Left forelimb (tissue), 1 donor: Measurements from ENCODE around the gene TMX2.
"Not testable (repeated sequence)": the region's sequence is repeated elsewhere in the genome, so short reads cannot be mapped to it uniquely, and the experiment has no call there.

Experiments used
- DNase-seq: peaks from one replicate; pipeline ENCODE4 v3.0.0-alpha.2; 2018; ENCODE audit warnings: low spot score

Gene TMX2

DNA sequence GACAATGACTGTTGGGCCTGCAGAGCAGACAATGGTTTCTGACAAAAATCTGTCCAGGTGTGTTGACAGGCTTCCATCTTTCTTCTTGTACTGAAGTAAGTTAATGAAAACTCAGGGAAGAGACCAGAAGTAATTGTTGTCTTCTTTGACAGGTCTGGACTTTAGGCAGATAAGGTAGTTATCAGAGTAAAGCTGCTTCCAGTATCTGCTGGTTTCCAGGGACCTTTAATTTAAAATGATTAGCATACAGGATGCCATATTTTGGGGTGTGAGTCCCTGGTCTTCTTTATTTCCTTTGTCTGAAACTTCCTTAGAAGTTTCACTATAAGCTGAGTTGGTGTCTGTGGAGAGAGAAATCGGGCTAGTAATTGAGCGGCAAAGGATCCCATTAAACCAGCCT lies 1.4 kb downstream of the TMX2 start:
- no peak for DNase-seq

DNA sequence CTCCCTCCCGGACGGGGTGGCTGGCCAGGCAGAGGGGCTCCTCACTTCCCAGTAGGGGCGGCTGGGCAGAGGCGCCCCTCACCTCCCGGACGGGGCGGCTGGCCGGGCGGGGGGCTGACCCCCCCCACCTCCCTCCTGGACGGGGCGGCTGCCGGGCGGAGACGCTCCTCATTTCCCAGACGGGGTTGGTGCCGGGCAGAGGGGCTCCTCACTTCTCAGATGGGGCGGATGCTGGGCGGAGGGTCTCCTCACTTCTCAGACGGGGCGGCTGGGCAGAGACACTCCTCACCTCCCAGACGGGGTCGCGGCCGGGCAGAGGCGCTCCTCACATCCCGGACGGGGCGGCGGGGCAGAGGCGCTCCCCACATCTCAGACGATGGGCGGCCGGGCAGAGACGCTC lies 4.3 kb downstream of the TMX2 start:
- DNase-seq = not testable (repeated sequence)

DNA sequence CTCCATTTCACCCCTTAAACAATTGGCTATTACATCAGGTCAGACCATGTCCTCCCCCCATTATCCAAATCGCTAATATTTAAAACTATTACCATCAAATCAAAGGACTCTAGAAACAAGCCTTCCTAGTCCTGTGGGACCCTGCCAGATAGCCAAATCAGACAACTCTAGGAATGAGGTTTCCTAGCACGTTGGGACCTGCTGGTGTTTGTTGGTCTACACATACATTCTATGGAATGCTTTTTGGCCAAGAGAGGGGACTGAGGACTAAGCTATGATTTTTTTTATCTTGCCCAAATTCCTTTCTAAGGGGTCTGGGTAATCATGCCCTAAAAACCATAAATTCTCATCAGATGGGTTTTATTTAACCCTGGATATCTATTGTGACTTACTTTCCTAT lies 14.8 kb downstream of the TMX2 start:
- no peak for DNase-seq

DNA sequence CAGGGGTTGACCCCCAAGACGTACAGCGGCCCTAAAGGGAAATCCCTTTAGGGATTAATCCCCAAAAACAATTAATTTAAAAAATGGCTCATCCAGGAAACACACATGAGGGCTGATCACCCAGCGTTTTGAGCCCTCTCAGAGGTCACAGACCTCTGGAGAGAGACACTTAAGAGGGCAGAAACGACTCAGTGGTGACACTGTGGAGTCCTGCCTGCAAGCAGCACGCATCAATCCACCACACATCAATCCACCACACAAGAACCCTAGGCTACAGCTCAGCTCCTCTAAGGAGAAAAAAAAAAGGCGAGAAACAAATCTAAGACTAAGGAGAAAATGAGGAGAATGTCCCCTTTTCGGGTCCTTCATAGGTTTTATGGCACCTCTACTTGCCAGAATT lies 16.4 kb downstream of the TMX2 start:
- DNase-seq = no peak

- DNase-seq = no peak
Measured at GRCh38 chr11:57729479-57729878, 17.1 kb downstream of the TMX2 start.

- DNase-seq = no peak
Measured at GRCh38 chr11:57732661-57733060, 20.3 kb downstream of the TMX2 start.

DNA sequence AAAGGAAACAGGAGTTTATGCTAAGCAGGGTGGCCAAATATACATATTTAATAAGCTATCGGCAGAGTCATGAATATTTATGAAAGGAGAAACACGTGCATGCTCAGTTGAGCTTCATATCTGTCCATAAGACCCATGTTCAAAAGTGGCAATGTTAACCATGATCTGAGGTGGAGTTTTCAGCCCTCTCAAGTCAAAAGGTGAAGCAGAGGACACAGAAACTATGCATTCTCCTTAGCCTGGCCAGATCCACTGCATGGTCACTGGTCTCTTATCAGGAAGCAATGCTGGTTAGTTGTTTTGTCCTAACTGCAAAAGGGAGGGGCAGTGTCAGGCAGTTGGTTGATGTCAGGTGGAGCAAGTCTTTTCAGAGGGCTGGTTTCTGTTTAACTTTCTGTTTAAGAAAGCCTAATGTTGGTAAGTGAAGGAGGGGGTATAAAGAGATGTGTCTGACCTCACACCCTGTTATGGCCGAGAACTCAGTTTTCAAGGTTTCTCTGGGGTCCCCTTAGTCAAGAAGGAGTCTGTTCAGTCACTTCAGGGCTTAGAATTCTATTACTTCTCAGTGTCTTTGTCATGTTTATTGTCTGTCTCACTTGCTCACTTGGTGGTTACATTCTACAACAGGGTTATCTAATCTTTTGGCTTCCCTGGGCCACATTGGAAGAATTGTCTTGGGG lies 23.4 kb downstream of the TMX2 start:
- no peak for DNase-seq

- peak; percentile 97 for DNase-seq
Measured at GRCh38 chr11:57741132-57742086, 29.0 kb downstream of the TMX2 start, which contains the start of gene SELENOH. TSS of gene SELENOH (plus strand) at chr11:57741491. CDS start at chr11:57741596, 105 bp downstream.

DNA sequence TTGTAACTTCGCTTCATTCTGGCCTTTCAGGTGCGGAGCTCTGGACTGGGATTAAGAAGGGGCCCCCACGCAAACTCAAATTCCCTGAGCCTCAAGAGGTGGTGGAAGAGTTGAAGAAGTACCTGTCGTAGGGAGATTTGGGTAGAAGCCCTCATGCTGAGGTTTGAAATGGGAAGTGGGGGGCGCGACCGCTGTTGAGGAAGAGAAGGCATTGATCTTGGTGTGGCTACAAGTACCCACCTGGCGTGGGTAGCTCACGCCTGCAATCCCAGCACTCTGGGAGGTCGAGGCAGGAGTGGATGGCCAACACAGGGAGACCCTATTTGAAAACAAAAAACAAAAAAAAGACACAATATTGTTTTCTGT lies 29.7 kb downstream of the TMX2 start:
- DNase-seq = no peak

GRCh38 chr11:57744357-57744756 lies 32.0 kb downstream of the TMX2 start:
- no peak for DNase-seq

GRCh38 chr11:57745206-57745605 lies 32.8 kb downstream of the TMX2 start:
- DNase-seq = no peak

GRCh38 chr11:57746920-57747319 lies 34.5 kb downstream of the TMX2 start:
- DNase-seq = no peak

- no peak for DNase-seq
Measured at GRCh38 chr11:57751176-57751575, 38.8 kb downstream of the TMX2 start.

GRCh38 chr11:57751676-57752253 lies 39.4 kb downstream of the TMX2 start, which contains the start of gene BTBD18:
TSS of gene BTBD18 (minus strand) at chr11:57751819. CDS start at chr11:57751188, 631 bp downstream.
- no peak for DNase-seq

DNA sequence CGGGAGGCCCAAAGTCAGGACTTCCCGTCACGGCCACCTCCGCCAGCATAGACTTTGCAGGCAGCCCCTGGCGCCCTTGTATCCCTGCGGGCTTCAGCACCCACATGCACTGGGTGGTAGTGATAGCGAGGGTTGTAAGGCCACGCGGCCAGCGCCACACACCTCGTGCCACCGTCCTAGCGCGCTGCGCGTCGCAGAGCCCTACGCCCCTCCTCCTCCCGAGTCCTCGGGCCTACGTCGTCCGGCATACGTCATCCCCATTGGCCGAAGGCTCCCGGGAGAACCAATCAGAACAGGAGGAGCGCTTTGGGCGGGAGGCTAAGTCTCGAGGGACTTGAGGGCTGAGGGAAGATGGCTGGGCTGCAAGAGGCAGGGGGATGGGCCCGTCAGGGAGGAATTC lies 40.6 kb downstream of the TMX2 start:
- DNase-seq = no peak

DNA sequence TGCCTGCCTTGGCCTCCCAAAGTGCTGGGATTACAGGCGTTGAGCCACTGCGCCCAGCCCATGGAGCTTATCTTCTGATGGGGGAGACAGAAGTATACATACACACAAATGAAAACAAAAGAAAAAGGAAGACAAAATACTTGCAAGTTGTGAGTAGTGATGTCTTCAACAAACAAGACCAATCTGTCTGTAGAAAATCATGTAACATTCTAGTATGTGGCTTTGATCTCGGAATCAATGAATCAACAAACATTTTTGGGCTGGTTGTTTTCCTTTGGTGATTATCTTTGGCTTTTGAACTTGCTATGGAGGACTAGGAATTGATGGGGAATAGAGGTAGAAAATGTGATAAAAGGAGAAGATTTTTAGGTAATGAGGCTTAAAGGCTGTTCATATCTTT lies 45.8 kb downstream of the TMX2 start:
- DNase-seq = no peak

- DNase-seq = peak; percentile 88
Measured at GRCh38 chr11:57761301-57762234, 49.2 kb downstream of the TMX2 start, which contains the start of gene CTNND1. TSS of gene CTNND1 (plus strand) at chr11:57761802. CDS start at chr11:57791479, 29,677 bp downstream.

GRCh38 chr11:57762235-57762861 lies 50.0 kb downstream of the TMX2 start:
- no peak for DNase-seq

GRCh38 chr11:57763568-57763967 lies 51.2 kb downstream of the TMX2 start:
- no peak for DNase-seq

GRCh38 chr11:57764021-57764420 lies 51.6 kb downstream of the TMX2 start:
- no peak for DNase-seq

- no peak for DNase-seq
Measured at GRCh38 chr11:57764566-57764965, 52.2 kb downstream of the TMX2 start.
